SU-DHL-6 (cell line): Measurements from ENCODE around the gene USP27X.

Source experiments
- H2AFZ ChIP-seq: fragments of 200-600 bp; sonication (generic); 2 replicates; pipeline ENCODE4 v1.6.1; 2014; ENCODE audit warnings: low read depth, mild to moderate bottlenecking, moderate library complexity, mixed read lengths, antibody characterized with exemption, low read length; ENCODE audit not compliant: severe bottlenecking
- H3F3A ChIP-seq: fragments of 200-600 bp; shearing (Covaris generic); 2 replicates; pipeline ENCODE4 v1.6.0; 2016; ENCODE audit warnings: antibody characterized with exemption, mild to moderate bottlenecking; ENCODE audit not compliant: insufficient read depth
- H3K27ac ChIP-seq: fragments of 200-600 bp; sonication (generic); 2 replicates; pipeline ENCODE4 v1.5.1; 2016; ENCODE audit warnings: low read depth, mild to moderate bottlenecking, low read length, moderate library complexity, mixed read lengths
- H3K27me3 ChIP-seq: fragments of 200-600 bp; sonication (generic), shearing (Covaris generic); 2 replicates; pipeline ENCODE4 v1.6.0; 2014; ENCODE audit warnings: mild to moderate bottlenecking, low read length
- H3K36me3 ChIP-seq: fragments of 200-600 bp; sonication (generic); 2 replicates; pipeline ENCODE4 v1.6.1; 2014; ENCODE audit warnings: mild to moderate bottlenecking, low read length, mixed read lengths
- H3K4me2 ChIP-seq: fragments of 300-600, 200-600 bp; shearing (Covaris generic), sonication (generic); 2 replicates; pipeline ENCODE4 v1.6.0; 2014; ENCODE audit warnings: low read length, low read depth, mild to moderate bottlenecking; ENCODE audit not compliant: poor library complexity, severe bottlenecking
- H3K4me3 ChIP-seq: fragments of 200-600 bp; sonication (generic); 2 replicates; pipeline ENCODE4 v1.5.1; 2014; ENCODE audit warnings: antibody characterized with exemption, low read length, mild to moderate bottlenecking, mixed read lengths; ENCODE audit not compliant: insufficient read depth, poor library complexity, severe bottlenecking
- H3K79me2 ChIP-seq: fragments of 200-600 bp; sonication (generic); 2 replicates; pipeline ENCODE4 v1.6.1; 2014; ENCODE audit warnings: mild to moderate bottlenecking, low read length, moderate library complexity; ENCODE audit not compliant: insufficient read depth
- H3K9ac ChIP-seq: fragments of 200-600 bp; sonication (generic); 2 replicates; pipeline ENCODE4 v1.7.0; 2014; ENCODE audit warnings: mild to moderate bottlenecking, low read length
- H3K9me2 ChIP-seq: fragments of 200-600 bp; sonication (generic); replicated peaks from 2 replicates; pipeline ENCODE4 v1.6.1; 2014; ENCODE audit warnings: low read length; ENCODE audit not compliant: insufficient read depth
- H3K9me3 ChIP-seq: fragments of 200-600 bp; sonication (generic); 2 replicates; pipeline ENCODE4 v1.6.1; 2014; ENCODE audit warnings: low read length, mixed read lengths; ENCODE audit not compliant: insufficient read depth
- H4K20me1 ChIP-seq: fragments of 200-600 bp; sonication (generic); 2 replicates; pipeline ENCODE4 v1.6.1; 2014; ENCODE audit warnings: low read depth, mild to moderate bottlenecking, antibody characterized with exemption, low read length, moderate library complexity, mixed read lengths
- CTCF ChIP-seq: fragments of 200-600 bp; sonication (generic); IDR thresholded peaks from one replicate; pipeline ENCODE4 v1.5.1; 2017; ENCODE audit warnings: antibody characterized with exemption, mild to moderate bottlenecking, low read length, moderate library complexity; ENCODE audit not compliant: insufficient read depth, poor library complexity, severe bottlenecking
- EZH2phosphoT487 ChIP-seq: fragments of 200-600 bp; sonication (generic), shearing (Covaris generic); conservative IDR thresholded peaks from 2 replicates; pipeline ENCODE4 v1.6.1; 2018; ENCODE audit warnings: mild to moderate bottlenecking, antibody characterized with exemption, low read length, moderate library complexity, mixed read lengths

Gene USP27X

GRCh38 chrX:49925176-49925575 is 45.9 kb downstream of the USP27X start:
- H3K4me3 ChIP-seq = no peak overlapping the region
- no peaks in the 10 kb centered on the region for H3K79me2 ChIP-seq
- H2AFZ ChIP-seq = no peak overlapping the region
- no peaks in the 10 kb centered on the region for H3F3A ChIP-seq
- no peak overlapping the region for H3K4me2 ChIP-seq
- no peaks in the 10 kb centered on the region for H3K27me3 ChIP-seq
- TF ChIP-seq CTCF = no peak
- no peak for TF ChIP-seq EZH2phosphoT487
- no peaks in the 10 kb centered on the region for H3K9me3 ChIP-seq
- no peak overlapping the region for H3K9ac ChIP-seq
- H3K36me3 ChIP-seq = no peaks in the 10 kb centered on the region
- no peaks in the 10 kb centered on the region for H4K20me1 ChIP-seq
- no peaks in the 10 kb centered on the region for H3K9me2 ChIP-seq
- H3K27ac ChIP-seq = no peak overlapping the region

GRCh38 chrX:49930039-49930438 is 50.8 kb downstream of the USP27X start:
- Histone ChIP-seq H3K27me3 (no peaks in the 10 kb centered on the region), H3K79me2 (no peaks in the 10 kb centered on the region), H2AFZ (no peak overlapping the region), H3K36me3 (no peaks in the 10 kb centered on the region), H4K20me1 (no peaks in the 10 kb centered on the region), H3K4me2 (no peak overlapping the region), H3K9me2 (no peaks in the 10 kb centered on the region), H3K9me3 (no peaks in the 10 kb centered on the region), H3K4me3 (no peak overlapping the region), H3K9ac (no peak overlapping the region), H3K27ac (no peak overlapping the region), H3F3A (no peaks in the 10 kb centered on the region)
- TF ChIP-seq CTCF (no peak), EZH2phosphoT487 (no peak)
